ENCODE measurements around the gene LRRTM1. TPM values are rescaled to one million over a fixed set of nuclear protein-coding genes. Genes with fewer than 3 reads are reported as not detected.

The LRRTM1 gene
- total and polyA plus RNA-seq, 2 of the 4 experiments (the other 2 are of a cell fraction), result not detected

DNA sequence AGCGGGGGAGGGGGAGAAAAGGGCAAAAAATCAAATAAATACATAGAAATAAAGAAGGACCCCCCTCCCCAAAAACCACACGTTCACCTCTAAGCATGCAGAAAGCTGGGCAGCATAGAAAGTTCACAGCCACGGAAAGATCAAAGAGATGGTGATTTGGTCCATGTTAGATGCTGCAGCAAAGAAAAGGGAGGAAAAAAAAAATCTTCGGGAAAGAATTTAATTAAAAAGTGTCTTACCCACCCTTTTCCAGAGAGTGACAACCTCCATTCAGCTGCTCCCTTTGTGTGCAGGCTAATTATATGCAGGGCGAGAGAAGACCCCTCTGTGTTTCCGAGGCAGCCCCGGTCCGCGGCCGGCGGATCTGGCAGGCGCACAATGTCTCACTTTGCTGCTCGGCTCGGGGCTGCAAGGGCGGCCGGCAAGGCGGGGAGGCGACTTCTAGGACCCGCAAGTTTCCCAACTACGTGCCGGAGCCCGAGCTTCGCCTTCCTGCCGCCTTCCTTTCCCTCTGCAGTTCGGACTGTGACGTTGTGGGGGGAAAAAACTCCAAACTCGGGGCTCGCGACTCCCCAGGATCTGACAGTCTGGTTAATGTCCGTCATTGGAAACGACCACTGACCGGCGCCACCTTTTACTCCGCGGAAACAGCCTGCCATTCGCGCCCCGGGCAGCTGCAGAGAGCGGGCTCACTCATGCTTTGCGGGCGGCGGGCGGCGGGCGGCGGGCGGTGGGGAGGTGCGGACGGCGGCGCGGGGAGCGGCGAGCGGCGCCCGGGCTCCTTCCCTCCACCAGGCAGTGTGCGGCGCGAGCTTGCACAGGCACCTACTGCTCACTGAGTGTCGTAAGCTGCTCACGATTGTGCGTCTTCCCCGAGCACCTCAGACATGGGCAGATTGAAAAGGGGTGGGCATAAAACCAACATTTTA, at the start of gene LRRTM1 (continued):
- TF ChIP-seq, protein P1, sequence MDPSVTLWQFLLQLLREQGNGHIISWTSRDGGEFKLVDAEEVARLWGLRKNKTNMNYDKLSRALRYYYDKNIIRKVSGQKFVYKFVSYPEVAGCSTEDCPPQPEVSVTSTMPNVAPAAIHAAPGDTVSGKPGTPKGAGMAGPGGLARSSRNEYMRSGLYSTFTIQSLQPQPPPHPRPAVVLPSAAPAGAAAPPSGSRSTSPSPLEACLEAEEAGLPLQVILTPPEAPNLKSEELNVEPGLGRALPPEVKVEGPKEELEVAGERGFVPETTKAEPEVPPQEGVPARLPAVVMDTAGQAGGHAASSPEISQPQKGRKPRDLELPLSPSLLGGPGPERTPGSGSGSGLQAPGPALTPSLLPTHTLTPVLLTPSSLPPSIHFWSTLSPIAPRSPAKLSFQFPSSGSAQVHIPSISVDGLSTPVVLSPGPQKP (IDR thresholded peaks at IDR 0.05; ENCODE audit: borderline replicate concordance, low read depth, low read length), result no peak

DNA sequence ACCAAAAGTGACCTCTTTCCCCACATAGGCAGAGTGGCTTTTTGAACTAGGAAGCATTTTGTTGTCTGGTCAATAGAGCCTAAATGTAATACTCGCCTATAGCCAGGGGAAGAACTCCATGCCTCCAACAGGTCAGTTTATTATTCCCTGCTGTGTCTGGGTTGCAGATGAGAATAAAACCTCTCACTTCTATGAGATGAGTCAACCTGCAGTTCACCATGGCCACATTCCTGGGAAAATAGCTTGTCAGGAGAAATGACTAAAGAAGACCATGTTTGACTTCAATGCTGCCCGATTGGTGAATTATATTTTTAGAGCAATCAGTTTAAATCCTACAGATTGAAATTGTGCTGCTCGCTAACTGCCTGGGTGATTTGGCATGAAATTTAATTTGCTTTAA, 46.7 kb upstream of the LRRTM1 start:
- H3K4me1 ChIP-seq (ENCODE audit: control insufficient read depth, insufficient read depth, low read length), result no peaks in the 10 kb centered on the region
- dilution Hi-C loops (cut with HindIII; ENCODE audit: low sequenced_read_pairs, unreplicated experiment) (no loop called here), intact Hi-C loops (cut with micrococcal nuclease) (no loop called here), in situ Hi-C loops (cut with MboI; ENCODE audit: low sequenced_read_pairs) (no loop called here)
- H2BK5ac ChIP-seq (ENCODE audit: low read depth, low read length, poor library complexity, severe bottlenecking), result no peak overlapping the region
- no peaks in the 10 kb centered on the region for H3K9me3 ChIP-seq (ENCODE audit: control insufficient read depth, insufficient read depth, low read length)
- ATAC-seq (ENCODE audit: low read depth) (no peak), DNase-seq (no peak)
- H3K4ac ChIP-seq (ENCODE audit: low read depth, low read length), result no peak overlapping the region
- H3K9ac ChIP-seq (ENCODE audit: low read depth, low read length), result no peak overlapping the region
- no peaks in the 10 kb centered on the region for H3K79me1 ChIP-seq (ENCODE audit: low read depth in 1 of 2, low read length in 2 of 2)
- no peak overlapping the region for H4K91ac ChIP-seq (ENCODE audit: insufficient read depth, low read depth, low read length)
- no peak overlapping the region for H4K8ac ChIP-seq (ENCODE audit: low read depth in 2 of 2, low read length in 2 of 2)
- no peaks in the 10 kb centered on the region for H3K36me3 ChIP-seq (ENCODE audit: control insufficient read depth, insufficient read depth, low read length)
- no peak overlapping the region for H2AK9ac ChIP-seq (replicated peaks; ENCODE audit: low read depth, low read length, poor library complexity)
- no peak overlapping the region for H3K4me3 ChIP-seq (ENCODE audit: insufficient read depth, low read depth, low read length)
- H3K23ac ChIP-seq (ENCODE audit: low read depth, low read length), result no peak overlapping the region
- no peak overlapping the region for H2BK15ac ChIP-seq (ENCODE audit: low read depth, low read length)
- no peak overlapping the region for H3K14ac ChIP-seq (replicated peaks; ENCODE audit: low read depth, low read length)
- no peak overlapping the region for H2BK20ac ChIP-seq (ENCODE audit: low read depth, low read length)
- H3K4me2 ChIP-seq (ENCODE audit: low read depth, low read length), result no peak overlapping the region
- H2AFZ ChIP-seq (replicated peaks; ENCODE audit: low read length, poor library complexity), result no peak overlapping the region
- CTCF ChIA-PET, result no interaction called here
- H4K5ac ChIP-seq (ENCODE audit: low read depth, low read length), result no peak overlapping the region
- no peaks in the 10 kb centered on the region for H3K27me3 ChIP-seq (ENCODE audit: control insufficient read depth, insufficient read depth, low read length)
- H2BK120ac ChIP-seq (ENCODE audit: low read depth, low read length), result no peak overlapping the region
- H3K18ac ChIP-seq (ENCODE audit: low read depth, low read length), result no peak overlapping the region
- H2AK5ac ChIP-seq (ENCODE audit: low read depth, low read length), result no peak overlapping the region
- WGBS, 2 experiments (ENCODE audit: extremely low coverage in 2 of 2, insufficient read length in 1 of 2), result 80% methylated on average over 1 of the region's 3 CpGs; no CpG with 5 or more reads in 1 of the 2 experiments
- POLR2A ChIA-PET (ENCODE audit: unreplicated experiment), result no interaction called here
- H3K27ac ChIP-seq (ENCODE audit: insufficient read depth, low read length), result no peak overlapping the region
- H3K56ac ChIP-seq (ENCODE audit: extremely low read depth, insufficient read depth, low read length), result no peak overlapping the region
- BruUV-seq (replicated peaks), result no TSS peak
- no peaks in the 10 kb centered on the region for H3K9me1 ChIP-seq (ENCODE audit: insufficient read depth, low read length)
- H4K20me1 ChIP-seq (ENCODE audit: insufficient read depth, low read length), result no peaks in the 10 kb centered on the region
- TF ChIP-seq RAD21 (IDR thresholded peaks at IDR 0.05; ENCODE audit: low read length) (no peak), CHD1 (IDR thresholded peaks at IDR 0.05; ENCODE audit: low read depth, low read length) (no peak), POLR2A (IDR thresholded peaks at IDR 0.05; ENCODE audit: low read depth, low read length) (no peak), SMC3 (IDR thresholded peaks at IDR 0.05; ENCODE audit: low read depth, low read length) (no peak), CEBPB (IDR thresholded peaks at IDR 0.05; ENCODE audit: low read depth, low read length) (no peak), MAZ (IDR thresholded peaks at IDR 0.05; ENCODE audit: borderline replicate concordance, low read depth, low read length) (no peak), RCOR1 (IDR thresholded peaks at IDR 0.05; ENCODE audit: insufficient replicate concordance, low read length) (no peak)
- TF ChIP-seq, protein P2, sequence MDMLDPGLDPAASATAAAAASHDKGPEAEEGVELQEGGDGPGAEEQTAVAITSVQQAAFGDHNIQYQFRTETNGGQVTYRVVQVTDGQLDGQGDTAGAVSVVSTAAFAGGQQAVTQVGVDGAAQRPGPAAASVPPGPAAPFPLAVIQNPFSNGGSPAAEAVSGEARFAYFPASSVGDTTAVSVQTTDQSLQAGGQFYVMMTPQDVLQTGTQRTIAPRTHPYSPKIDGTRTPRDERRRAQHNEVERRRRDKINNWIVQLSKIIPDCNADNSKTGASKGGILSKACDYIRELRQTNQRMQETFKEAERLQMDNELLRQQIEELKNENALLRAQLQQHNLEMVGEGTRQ (IDR thresholded peaks at IDR 0.05; ENCODE audit: low read depth, low read length), result no peak
- TF ChIP-seq, protein P1 (IDR thresholded peaks at IDR 0.05; ENCODE audit: borderline replicate concordance, low read depth, low read length), result no peak
- TF ChIP-seq, protein P3, sequence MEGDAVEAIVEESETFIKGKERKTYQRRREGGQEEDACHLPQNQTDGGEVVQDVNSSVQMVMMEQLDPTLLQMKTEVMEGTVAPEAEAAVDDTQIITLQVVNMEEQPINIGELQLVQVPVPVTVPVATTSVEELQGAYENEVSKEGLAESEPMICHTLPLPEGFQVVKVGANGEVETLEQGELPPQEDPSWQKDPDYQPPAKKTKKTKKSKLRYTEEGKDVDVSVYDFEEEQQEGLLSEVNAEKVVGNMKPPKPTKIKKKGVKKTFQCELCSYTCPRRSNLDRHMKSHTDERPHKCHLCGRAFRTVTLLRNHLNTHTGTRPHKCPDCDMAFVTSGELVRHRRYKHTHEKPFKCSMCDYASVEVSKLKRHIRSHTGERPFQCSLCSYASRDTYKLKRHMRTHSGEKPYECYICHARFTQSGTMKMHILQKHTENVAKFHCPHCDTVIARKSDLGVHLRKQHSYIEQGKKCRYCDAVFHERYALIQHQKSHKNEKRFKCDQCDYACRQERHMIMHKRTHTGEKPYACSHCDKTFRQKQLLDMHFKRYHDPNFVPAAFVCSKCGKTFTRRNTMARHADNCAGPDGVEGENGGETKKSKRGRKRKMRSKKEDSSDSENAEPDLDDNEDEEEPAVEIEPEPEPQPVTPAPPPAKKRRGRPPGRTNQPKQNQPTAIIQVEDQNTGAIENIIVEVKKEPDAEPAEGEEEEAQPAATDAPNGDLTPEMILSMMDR (conservative IDR thresholded peaks at IDR 0.05; ENCODE audit: low read depth, low read length), result no peak

All from IMR-90 (cell line).